Ovary (tissue), 10 donors: Measurements from ENCODE around the gene CSNK1A1. TPM values are rescaled to one million over a fixed set of nuclear protein-coding genes. Genes with fewer than 3 reads are reported as not detected.
"Not testable (repeated sequence)": the region's sequence is repeated elsewhere in the genome, so short reads cannot be mapped to it uniquely, and the experiment has no call there.

Experiments used
- DNase-seq, 5 donors: peaks; one replicate each; pipeline ENCODE4 v3.0.0-alpha.2; 2019 to 2020
- H3K27ac ChIP-seq, 2 donors: fragments of 200-600 bp; one replicate each; pipeline versions ENCODE4 v1.5.1 to v1.8.0; 2019 to 2022
- H3K27me3 ChIP-seq: fragments of 200-600 bp; one replicate; pipeline ENCODE4 v1.8.0; 2022
- H3K36me3 ChIP-seq: fragments of 200-600 bp; sonication (generic); one replicate; pipeline ENCODE4 v1.5.1; 2019
- H3K4me1 ChIP-seq: one replicate; pipeline ENCODE4 v1.8.1; 2013; ENCODE audit warnings: mild to moderate bottlenecking, moderate library complexity; ENCODE audit not compliant: insufficient read depth
- H3K4me3 ChIP-seq: fragments of 200-600 bp; sonication (generic); one replicate; pipeline ENCODE4 v1.5.1; 2017
- H3K9me3 ChIP-seq, 2 donors: fragments of 200-600 bp in 1 of 2; sonication (generic) in 1 of 2; one replicate each; pipeline versions ENCODE4 v1.5.1 to v1.8.1; 2013 to 2019; ENCODE audit warnings: mild to moderate bottlenecking in 1 of 2, moderate library complexity in 1 of 2
- EP300 ChIP-seq: sonication (generic); formaldehyde crosslinking; IDR thresholded peaks from one replicate; pipeline ENCODE4 v1.6.1; 2017; ENCODE audit warnings: antibody characterized with exemption
- POLR2A ChIP-seq: fragments of 450-650 bp; IDR thresholded peaks from one replicate; pipeline ENCODE4 v1.6.1; 2017; ENCODE audit warnings: antibody characterized with exemption, mild to moderate bottlenecking, moderate library complexity
- WGBS, 3 donors: extraction: QIAGEN DNeasy Blood & Tissue Kit in 1 of 3; methylation state at CpG; one replicate each; pipeline versions ENCODE4 v1.1.5 to v1.1.7; 2013 to 2017; 5-methylcytosine and 5-hydroxymethylcytosine counted together
- intact Hi-C, 4 donors: fragments of 100-400 bp; cut with DNase I; formaldehyde crosslinking; loops; one replicate each; pipeline versions ENCODE4 v1.11.0 to v1.15.1; 2022 to 2023
- long read RNA-seq, 3 donors: library from polyadenylated mRNA in 2 of 3; unstranded in 2 of 3; transcript quantifications; one replicate each; pipeline ENCODE4 v2.0.0 and lab custom pipeline, GENCODE V29; 2021 to 2026
- polyA plus RNA-seq, 2 donors: library from polyadenylated mRNA; stranded (reverse); fragments of 200-250 nt in 1 of 2; fragments of 350-450 nt in 1 of 2; fragmentation: Illumina TruSeq in 1 of 2; extraction: RNeasy Lipid Tissue Mini Kit (QIAGEN cat#74804) in 1 of 2; gene quantifications; one replicate each; pipeline ENCODE4 v1.2.3, GENCODE V29; 2013 to 2014
- total RNA-seq, 7 donors: library from RNA; depleted of rRNA in 2 of 7; stranded (reverse); fragments of >200 nt in 2 of 7; fragmentation: NEBNext Ultra II Directional in 3 of 7; extraction: Animal tissue kit (Norgen Biotek cat#: 25700) in 3 of 7; gene quantifications; one replicate each; pipeline versions ENCODE4 v1.1.0 to v1.2.4, GENCODE V29; 2016 to 2023
- TF ChIP-seq, protein P1 (sequence below), 3 donors: fragments of 450-650 bp in 2 of 3; fragments of 200-600 bp in 1 of 3; IDR thresholded peaks; one replicate each; pipeline versions ENCODE4 v1.5.1 to v1.8.0; 2016 to 2022; ENCODE audit warnings: antibody characterized with exemption in 3 of 3, mild to moderate bottlenecking in 1 of 3
- donor health status: DM: no; HTN: no; CAD: no; lungs with moderate emphysema.
- donor health status: DM: no; HTN: no; CAD: no.
- donor health status: Bipolar disorder and iron deficiency.
- donor health status: DM: yes; HTN: yes; CAD: no.
- donor health status: DM: no; HTN: no; CAD: no.
- donor health status: DM: yes; HTN: yes; CAD: no.

Gene CSNK1A1
- 100 to 1,000 TPM in 6 of 7 donors, 10 to 100 TPM in 1; 96.2 to 233 (median 159) TPM for total RNA-seq
- 100 to 1,000 TPM in 1 of 2 donors, 10 to 100 TPM in 1; 64.1 to 136 TPM for polyA plus RNA-seq
- long read RNA-seq, donor 1, full-length matches to known transcripts = 204 of 348 reads
- long read RNA-seq, donor 1, partial matches to known transcripts = 109 of 348 reads
- long read RNA-seq, donor 1, other reads (novel, unspliced or antisense) = 35 of 348 reads
- long read RNA-seq, donor 2, full-length matches to known transcripts = 41 of 51 reads
- long read RNA-seq, donor 2, partial matches to known transcripts = 10 of 51 reads
- long read RNA-seq, donor 2, other reads (novel, unspliced or antisense) = 0 of 51 reads
- long read RNA-seq, donor 3, full-length matches to known transcripts = 176 of 193 reads
- long read RNA-seq, donor 3, partial matches to known transcripts = 8 of 193 reads
- long read RNA-seq, donor 3, other reads (novel, unspliced or antisense) = 9 of 193 reads

DNA sequence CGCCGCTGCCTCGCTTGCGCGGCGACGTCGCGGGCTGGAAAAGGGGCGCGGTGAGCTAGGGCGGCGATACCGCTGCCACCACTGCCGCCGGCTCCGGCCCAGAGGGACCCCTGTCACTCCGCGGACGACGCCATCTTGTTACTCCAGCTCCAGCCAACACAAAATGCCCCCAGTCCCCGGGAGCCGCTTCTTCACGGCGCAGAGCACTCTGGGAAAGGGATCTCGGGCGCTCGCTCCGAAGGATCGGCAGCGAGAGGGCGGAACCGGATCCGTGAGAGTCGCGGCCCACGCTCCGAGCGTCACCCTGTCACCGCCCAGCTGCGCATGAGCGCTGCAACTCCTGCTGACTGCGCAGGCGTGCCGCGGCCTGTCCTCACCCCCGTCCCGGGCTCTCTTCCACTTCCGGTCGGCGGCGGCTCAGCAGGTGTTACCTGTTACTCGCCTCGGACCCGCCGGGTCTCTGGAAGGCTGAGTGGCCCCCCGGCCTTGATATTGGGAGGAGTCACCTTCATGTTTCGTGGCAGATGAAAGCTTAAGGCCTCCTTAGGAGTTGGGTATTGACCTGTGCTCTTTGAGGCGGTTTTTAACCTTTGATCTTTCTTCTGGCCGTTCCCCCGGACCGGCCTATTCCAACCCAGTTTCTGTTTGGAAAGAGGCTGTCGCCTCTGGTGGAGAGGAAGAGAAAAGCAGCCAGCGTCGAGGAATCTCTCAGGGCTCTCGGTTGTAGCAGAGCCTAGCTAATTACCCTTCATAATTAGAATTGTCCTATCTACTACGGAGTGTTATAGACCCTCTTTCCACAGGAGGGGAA lies at the start of gene CSNK1A1:
CSNK1A1 (minus strand) TSS at position 213 of the 811 bp plus-strand sequence. CDS start 475 bp downstream, outside the sequence.
- DNase-seq = peak; percentile 99
- no peaks in the 10 kb centered on the region for H3K27me3 ChIP-seq
- peaks cover 10% of the 10 kb centered on the region for H3K4me1 ChIP-seq
- 0 to 1% (median 0%) methylated on average over 64 to 67 of the region's 67 CpGs for WGBS, 3 donors
- intact Hi-C loops = loop anchor here in 3 of 4 donors (2.0 to 5.0 kb wide), 4 partner anchors 99 to 169 kb away; no protein-coding TSS in a partner anchor
- no peaks in the 10 kb centered on the region for H3K36me3 ChIP-seq
- H3K4me3 ChIP-seq = peak within 1 kb of the TSS; percentile 87
- H3K27ac ChIP-seq = peak within 1 kb of the TSS; percentile 89 to 93
- TF ChIP-seq EP300 (peak; percentile 45), POLR2A (peak; percentile 94)
- TF ChIP-seq, protein P1, sequence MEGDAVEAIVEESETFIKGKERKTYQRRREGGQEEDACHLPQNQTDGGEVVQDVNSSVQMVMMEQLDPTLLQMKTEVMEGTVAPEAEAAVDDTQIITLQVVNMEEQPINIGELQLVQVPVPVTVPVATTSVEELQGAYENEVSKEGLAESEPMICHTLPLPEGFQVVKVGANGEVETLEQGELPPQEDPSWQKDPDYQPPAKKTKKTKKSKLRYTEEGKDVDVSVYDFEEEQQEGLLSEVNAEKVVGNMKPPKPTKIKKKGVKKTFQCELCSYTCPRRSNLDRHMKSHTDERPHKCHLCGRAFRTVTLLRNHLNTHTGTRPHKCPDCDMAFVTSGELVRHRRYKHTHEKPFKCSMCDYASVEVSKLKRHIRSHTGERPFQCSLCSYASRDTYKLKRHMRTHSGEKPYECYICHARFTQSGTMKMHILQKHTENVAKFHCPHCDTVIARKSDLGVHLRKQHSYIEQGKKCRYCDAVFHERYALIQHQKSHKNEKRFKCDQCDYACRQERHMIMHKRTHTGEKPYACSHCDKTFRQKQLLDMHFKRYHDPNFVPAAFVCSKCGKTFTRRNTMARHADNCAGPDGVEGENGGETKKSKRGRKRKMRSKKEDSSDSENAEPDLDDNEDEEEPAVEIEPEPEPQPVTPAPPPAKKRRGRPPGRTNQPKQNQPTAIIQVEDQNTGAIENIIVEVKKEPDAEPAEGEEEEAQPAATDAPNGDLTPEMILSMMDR (IDR thresholded peaks at IDR 0.05) = peak; percentile 82 to 96 (median 96)
- H3K9me3 ChIP-seq = no peaks in the 10 kb centered on the region

DNA sequence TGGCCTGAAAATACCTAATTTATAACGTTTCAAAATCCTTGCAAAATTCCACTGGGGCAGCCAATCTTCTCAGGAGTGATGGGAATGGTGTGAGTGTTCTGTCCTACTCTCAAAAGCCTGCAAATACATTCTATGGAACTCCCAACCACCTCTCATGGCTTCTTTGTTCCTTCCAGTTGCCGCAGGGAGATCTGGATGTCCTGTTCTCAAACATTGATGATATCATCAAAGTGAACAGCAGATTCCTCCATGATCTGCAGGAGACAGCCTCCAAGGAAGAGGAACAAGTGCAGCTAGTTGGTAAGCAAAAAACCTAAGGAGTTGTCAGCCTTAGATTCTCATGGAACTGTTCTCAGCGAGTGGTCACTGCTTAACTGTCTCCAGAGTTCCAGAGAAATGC lies 49.7 kb upstream of the CSNK1A1 start:
- no peak for DNase-seq
- WGBS, 3 donors = 79 to 88% (median 81%) methylated on average over 3 of the region's 3 CpGs
- no peak for TF ChIP-seq EP300
- TF ChIP-seq, protein P1 (IDR thresholded peaks at IDR 0.05) = no peak
- no peak for TF ChIP-seq POLR2A
- H3K27ac ChIP-seq = no peak overlapping the region
- H3K27me3 ChIP-seq = no peaks in the 10 kb centered on the region
- no peaks in the 10 kb centered on the region for H3K4me1 ChIP-seq
- H3K4me3 ChIP-seq = no peak overlapping the region
- H3K9me3 ChIP-seq = no peaks in the 10 kb centered on the region
- H3K36me3 ChIP-seq = no peaks in the 10 kb centered on the region
- intact Hi-C loops = no loop called here

DNA sequence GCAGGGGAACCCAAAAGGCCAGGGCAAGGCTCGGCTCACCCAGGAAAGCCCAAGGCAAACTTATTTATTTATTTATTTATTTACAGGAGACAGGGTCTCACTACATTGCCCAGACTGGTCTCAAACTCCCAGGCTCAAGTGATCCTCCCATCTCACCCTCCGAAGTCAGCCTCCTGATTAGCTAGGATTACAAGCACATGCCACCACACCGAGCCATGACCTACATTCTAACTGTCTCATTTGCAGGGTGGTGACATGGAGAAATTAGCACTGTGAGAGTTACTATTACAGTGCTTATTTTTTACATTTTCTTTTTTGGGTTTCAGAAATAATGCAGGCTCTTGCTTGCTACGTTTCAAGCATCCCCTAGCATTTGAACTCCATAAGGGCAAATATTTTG lies 48.1 kb upstream of the CSNK1A1 start:
- 89 to 94% (median 92%) methylated on average over 4 of the region's 4 CpGs for WGBS, 3 donors
- Histone ChIP-seq H3K27me3 (no peaks in the 10 kb centered on the region), H3K4me1 (peaks cover 1% of the 10 kb centered on the region), H3K9me3 (no peaks in the 10 kb centered on the region), H3K36me3 (no peaks in the 10 kb centered on the region), H3K4me3 (no peak overlapping the region), H3K27ac (no peak overlapping the region)
- DNase-seq = no peak
- TF ChIP-seq POLR2A (no peak), EP300 (no peak)
- TF ChIP-seq, protein P1 (IDR thresholded peaks at IDR 0.05) = no peak
- intact Hi-C loops = no loop called here

DNA sequence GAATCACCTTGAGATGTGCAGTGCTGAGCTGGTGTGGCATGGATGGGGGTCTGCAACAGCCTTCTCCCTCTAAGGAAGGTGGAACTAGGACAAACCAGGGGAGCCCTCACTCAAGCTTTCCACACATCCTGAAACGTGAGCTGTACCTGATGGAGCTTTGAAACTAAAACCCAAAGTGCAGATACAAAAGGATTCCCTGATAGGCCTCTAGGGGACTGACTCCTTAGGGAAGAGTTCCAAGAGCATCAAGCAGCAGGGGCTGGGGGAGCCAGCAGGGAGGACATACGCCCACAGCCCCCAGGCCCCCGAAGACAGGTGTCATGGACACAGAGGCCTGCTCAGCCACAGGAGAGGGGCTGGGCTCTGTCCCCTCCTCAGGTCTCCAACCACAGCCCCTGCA lies 47.7 kb upstream of the CSNK1A1 start:
- H3K36me3 ChIP-seq = no peaks in the 10 kb centered on the region
- WGBS, 3 donors = 93 to 96% (median 95%) methylated on average over 3 of the region's 3 CpGs

DNA sequence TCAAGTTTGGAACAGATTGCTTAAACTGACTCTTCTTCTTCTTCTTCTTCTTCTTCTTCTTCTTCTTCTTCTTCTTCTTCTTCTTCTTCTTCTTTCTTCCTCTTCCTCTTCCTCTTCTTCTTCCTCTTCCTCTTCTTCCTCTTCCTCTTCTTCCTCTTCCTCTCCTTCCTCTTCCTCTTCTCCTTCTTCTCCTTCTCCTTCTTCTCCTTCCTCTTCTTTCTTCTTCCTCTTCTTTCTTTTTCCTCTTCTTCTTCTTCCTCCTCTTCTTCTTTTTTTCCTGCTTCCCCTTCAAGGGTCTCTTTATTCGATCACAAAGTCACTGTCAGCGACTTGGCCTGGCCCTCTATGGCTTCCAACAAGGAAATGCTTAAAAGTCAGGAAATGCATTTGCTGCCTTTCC lies 47.0 kb upstream of the CSNK1A1 start:
- H3K4me3 ChIP-seq, H3K27ac ChIP-seq, DNase-seq, H3K27me3 ChIP-seq, H3K36me3 ChIP-seq, H3K9me3 ChIP-seq, intact Hi-C loops, H3K4me1 ChIP-seq: not testable (repeated sequence)
- WGBS, 3 donors = 95 to 96% (median 95%) methylated on average over 2 of the region's 2 CpGs

More for the DNA sequence above, 47.7 kb upstream of the CSNK1A1 start:
- H3K4me1 ChIP-seq = peaks cover 3% of the 10 kb centered on the region
- H3K27ac ChIP-seq = no peak overlapping the region
- no peak for DNase-seq
- intact Hi-C loops = no loop called here
- no peak overlapping the region for H3K4me3 ChIP-seq
- TF ChIP-seq, protein P1 (IDR thresholded peaks at IDR 0.05) = no peak
- TF ChIP-seq EP300 (no peak), POLR2A (no peak)
- no peaks in the 10 kb centered on the region for H3K9me3 ChIP-seq
- no peaks in the 10 kb centered on the region for H3K27me3 ChIP-seq
